HepG2 (cell line): Measurements from ENCODE around the gene SEC14L1. TPM values are rescaled to one million over a fixed set of nuclear protein-coding genes. Genes with fewer than 3 reads are reported as not detected.

Source experiments
- ATF7-NPFF ChIP-seq: sonication (generic); formaldehyde crosslinking; IDR thresholded peaks from 2 replicates; pipeline ENCODE4 v1.8.1; 2023; ENCODE audit warnings: mild to moderate bottlenecking, low read depth, missing genetic modification reagents, moderate library complexity
- CEBPG ChIP-seq: IDR thresholded peaks from 2 replicates; pipeline ENCODE4 v1.6.1; 2016
- HDAC6 ChIP-seq: fragments of 200-600 bp; sonication (generic); IDR thresholded peaks from 2 replicates; pipeline ENCODE4 v1.7.0; 2017; ENCODE audit warnings: mild to moderate bottlenecking, antibody characterized with exemption, low read length, low read depth
- KLF12 ChIP-seq: sonication (generic); formaldehyde crosslinking; IDR thresholded peaks from 2 replicates; pipeline ENCODE4 v1.4.0; 2020; ENCODE audit warnings: missing genetic modification reagents, borderline replicate concordance
- NR2F2 ChIP-seq: IDR thresholded peaks from 2 replicates; pipeline ENCODE4 v1.6.1; 2012; ENCODE audit warnings: low read depth, inconsistent platforms, borderline replicate concordance
- ZKSCAN1 ChIP-seq: fragments of 150-350 bp; IDR thresholded peaks from 2 replicates; pipeline ENCODE4 v1.6.1; 2014; ENCODE audit warnings: low read length
- ZNF263 ChIP-seq: sonication (generic); formaldehyde crosslinking; IDR thresholded peaks from 2 replicates; pipeline ENCODE4 v1.4.0; 2020; ENCODE audit warnings: missing genetic modification reagents
- ZNF468 ChIP-seq: sonication (generic); formaldehyde crosslinking; IDR thresholded peaks from 2 replicates; pipeline ENCODE4 v1.8.0; 2022; ENCODE audit warnings: mild to moderate bottlenecking, moderate library complexity, missing genetic modification reagents
- polyA plus RNA-seq, 8 experiments: library from polyadenylated mRNA; depleted of rRNA in 3 of 8; stranded (reverse) in 7 of 8; unstranded in 1 of 8; fragments of >200 nt; fragmentation: Illumina TruSeq in 4 of 8; extraction: Trizol in 4 of 8; gene quantifications; 2 replicates each; pipeline versions ENCODE4 v1.2.1 to v1.2.3, GENCODE V29; 2011 to 2016; ENCODE audit warnings: low read depth in 4 of 8, missing spikeins in 1 of 8, mixed read lengths in 1 of 8; ENCODE audit not compliant: insufficient read depth in 1 of 8
- total RNA-seq, 5 experiments: library from RNA; depleted of rRNA; stranded (reverse); fragments of >200 nt; fragmentation: Illumina TruSeq; extraction: Trizol; gene quantifications; 2 replicates each; pipeline ENCODE4 v1.2.3, GENCODE V29; 2016; ENCODE audit warnings: low read depth in 1 of 5
- TF ChIP-seq, protein P1 (sequence below): sonication (generic); formaldehyde crosslinking; IDR thresholded peaks from 2 replicates; pipeline ENCODE4 v1.4.0; 2020; ENCODE audit warnings: missing genetic modification reagents, mild to moderate bottlenecking, borderline replicate concordance
- TF ChIP-seq, protein P2 (sequence below): sonication (generic); formaldehyde crosslinking; IDR thresholded peaks from 2 replicates; pipeline ENCODE4 v1.4.0; 2020; ENCODE audit warnings: missing genetic modification reagents
- TF ChIP-seq, protein P3 (sequence below): sonication (generic); formaldehyde crosslinking; IDR thresholded peaks from 2 replicates; pipeline ENCODE4 v1.4.0; 2020; ENCODE audit warnings: missing genetic modification reagents
- TF ChIP-seq, protein P4 (sequence below), 2 experiments: fragments of 450-650 bp in 1 of 2; sonication (generic) in 1 of 2; formaldehyde crosslinking in 1 of 2; IDR thresholded peaks; 2 replicates each; pipeline versions ENCODE4 v1.6.1 to v1.8.0; 2016 to 2022; ENCODE audit warnings: antibody characterized with exemption in 1 of 2, mild to moderate bottlenecking in 1 of 2, missing genetic modification reagents in 1 of 2
- TF ChIP-seq, protein P5 (sequence below): IDR thresholded peaks from 2 replicates; pipeline ENCODE4 v1.6.1; 2016; ENCODE audit warnings: control low read depth

Gene SEC14L1
- total and polyA plus RNA-seq, 2 of the 13 experiments (the other 11 are each of a cell fraction or from before 2014, with no cell fraction given): 26.3 to 43.9 TPM

DNA sequence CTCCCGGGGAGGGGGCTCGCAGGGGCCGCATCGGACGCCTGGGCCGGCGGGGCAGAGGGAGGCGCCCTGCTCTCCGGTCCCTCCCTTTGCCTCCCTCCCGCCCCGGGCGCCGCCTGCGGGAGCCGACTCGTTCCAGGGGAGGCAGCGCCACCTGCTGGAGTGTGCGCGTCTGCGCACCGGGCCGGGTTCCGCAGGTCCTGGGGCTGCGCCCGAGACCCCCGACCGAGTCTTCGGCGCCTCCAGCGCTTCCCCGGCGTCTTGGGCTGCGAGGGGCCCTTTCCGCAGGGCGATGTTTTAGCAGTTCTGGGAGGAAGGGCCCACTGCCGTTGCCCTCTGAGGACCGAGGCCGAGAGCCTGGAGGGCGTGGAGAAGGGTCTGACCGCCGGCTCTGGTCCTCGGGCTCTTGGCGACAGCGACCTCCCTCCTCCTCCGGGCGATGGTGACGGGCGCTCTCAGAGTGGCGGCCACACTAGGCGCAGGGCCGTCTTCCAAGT lies 106.3 kb downstream of the SEC14L1 start (continued):
- TF ChIP-seq, protein P1, sequence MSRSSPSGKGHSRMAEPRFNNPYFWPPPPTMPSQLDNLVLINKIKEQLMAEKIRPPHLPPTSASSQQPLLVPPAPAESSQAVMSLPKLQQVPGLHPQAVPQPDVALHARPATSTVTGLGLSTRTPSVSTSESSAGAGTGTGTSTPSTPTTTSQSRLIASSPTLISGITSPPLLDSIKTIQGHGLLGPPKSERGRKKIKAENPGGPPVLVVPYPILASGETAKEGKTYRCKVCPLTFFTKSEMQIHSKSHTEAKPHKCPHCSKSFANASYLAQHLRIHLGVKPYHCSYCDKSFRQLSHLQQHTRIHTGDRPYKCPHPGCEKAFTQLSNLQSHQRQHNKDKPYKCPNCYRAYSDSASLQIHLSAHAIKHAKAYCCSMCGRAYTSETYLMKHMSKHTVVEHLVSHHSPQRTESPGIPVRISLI (CRISPR knock-in tag): no peak
- TF ChIP-seq, protein P2, sequence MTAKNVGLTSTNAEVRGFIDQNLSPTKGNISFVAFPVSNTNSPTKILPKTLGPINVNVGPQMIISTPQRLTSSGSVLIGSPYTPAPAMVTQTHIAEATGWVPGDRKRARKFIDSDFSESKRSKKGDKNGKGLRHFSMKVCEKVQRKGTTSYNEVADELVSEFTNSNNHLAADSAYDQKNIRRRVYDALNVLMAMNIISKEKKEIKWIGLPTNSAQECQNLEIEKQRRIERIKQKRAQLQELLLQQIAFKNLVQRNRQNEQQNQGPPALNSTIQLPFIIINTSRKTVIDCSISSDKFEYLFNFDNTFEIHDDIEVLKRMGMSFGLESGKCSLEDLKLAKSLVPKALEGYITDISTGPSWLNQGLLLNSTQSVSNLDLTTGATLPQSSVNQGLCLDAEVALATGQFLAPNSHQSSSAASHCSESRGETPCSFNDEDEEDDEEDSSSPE (CRISPR knock-in tag): 0 out of 2 replicates have a peak, but pooled peaks have one; percentile 42
- TF ChIP-seq ZNF263 (CRISPR knock-in tag) (0 out of 2 replicates have a peak, but pooled peaks have one; percentile 33), ATF7-NPFF (CRISPR knock-in tag) (no peak), HDAC6 (no peak), CEBPG (no peak), ZNF468 (no peak), NR2F2 (no peak), ZKSCAN1 (no peak), KLF12 (CRISPR knock-in tag) (0 out of 2 replicates have a peak, but pooled peaks have one; percentile 45)
- TF ChIP-seq, protein P3, sequence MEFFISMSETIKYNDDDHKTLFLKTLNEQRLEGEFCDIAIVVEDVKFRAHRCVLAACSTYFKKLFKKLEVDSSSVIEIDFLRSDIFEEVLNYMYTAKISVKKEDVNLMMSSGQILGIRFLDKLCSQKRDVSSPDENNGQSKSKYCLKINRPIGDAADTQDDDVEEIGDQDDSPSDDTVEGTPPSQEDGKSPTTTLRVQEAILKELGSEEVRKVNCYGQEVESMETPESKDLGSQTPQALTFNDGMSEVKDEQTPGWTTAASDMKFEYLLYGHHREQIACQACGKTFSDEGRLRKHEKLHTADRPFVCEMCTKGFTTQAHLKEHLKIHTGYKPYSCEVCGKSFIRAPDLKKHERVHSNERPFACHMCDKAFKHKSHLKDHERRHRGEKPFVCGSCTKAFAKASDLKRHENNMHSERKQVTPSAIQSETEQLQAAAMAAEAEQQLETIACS (CRISPR knock-in tag): no peak
- TF ChIP-seq, protein P4, sequence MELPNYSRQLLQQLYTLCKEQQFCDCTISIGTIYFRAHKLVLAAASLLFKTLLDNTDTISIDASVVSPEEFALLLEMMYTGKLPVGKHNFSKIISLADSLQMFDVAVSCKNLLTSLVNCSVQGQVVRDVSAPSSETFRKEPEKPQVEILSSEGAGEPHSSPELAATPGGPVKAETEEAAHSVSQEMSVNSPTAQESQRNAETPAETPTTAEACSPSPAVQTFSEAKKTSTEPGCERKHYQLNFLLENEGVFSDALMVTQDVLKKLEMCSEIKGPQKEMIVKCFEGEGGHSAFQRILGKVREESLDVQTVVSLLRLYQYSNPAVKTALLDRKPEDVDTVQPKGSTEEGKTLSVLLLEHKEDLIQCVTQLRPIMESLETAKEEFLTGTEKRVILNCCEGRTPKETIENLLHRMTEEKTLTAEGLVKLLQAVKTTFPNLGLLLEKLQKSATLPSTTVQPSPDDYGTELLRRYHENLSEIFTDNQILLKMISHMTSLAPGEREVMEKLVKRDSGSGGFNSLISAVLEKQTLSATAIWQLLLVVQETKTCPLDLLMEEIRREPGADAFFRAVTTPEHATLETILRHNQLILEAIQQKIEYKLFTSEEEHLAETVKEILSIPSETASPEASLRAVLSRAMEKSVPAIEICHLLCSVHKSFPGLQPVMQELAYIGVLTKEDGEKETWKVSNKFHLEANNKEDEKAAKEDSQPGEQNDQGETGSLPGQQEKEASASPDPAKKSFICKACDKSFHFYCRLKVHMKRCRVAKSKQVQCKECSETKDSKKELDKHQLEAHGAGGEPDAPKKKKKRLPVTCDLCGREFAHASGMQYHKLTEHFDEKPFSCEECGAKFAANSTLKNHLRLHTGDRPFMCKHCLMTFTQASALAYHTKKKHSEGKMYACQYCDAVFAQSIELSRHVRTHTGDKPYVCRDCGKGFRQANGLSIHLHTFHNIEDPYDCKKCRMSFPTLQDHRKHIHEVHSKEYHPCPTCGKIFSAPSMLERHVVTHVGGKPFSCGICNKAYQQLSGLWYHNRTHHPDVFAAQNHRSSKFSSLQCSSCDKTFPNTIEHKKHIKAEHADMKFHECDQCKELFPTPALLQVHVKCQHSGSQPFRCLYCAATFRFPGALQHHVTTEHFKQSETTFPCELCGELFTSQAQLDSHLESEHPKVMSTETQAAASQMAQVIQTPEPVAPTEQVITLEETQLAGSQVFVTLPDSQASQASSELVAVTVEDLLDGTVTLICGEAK (IDR thresholded peaks at IDR 0.05): no peak
- TF ChIP-seq, protein P4 (CRISPR knock-in tag; IDR thresholded peaks at IDR 0.05): no peak
- TF ChIP-seq, protein P5, sequence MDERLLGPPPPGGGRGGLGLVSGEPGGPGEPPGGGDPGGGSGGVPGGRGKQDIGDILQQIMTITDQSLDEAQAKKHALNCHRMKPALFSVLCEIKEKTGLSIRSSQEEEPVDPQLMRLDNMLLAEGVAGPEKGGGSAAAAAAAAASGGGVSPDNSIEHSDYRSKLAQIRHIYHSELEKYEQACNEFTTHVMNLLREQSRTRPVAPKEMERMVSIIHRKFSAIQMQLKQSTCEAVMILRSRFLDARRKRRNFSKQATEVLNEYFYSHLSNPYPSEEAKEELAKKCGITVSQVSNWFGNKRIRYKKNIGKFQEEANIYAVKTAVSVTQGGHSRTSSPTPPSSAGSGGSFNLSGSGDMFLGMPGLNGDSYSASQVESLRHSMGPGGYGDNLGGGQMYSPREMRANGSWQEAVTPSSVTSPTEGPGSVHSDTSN (CRISPR knock-in tag): no peak
